KMS-11 (cell line): Measurements from ENCODE around the gene TBXAS1.

Source experiments
- H2AFZ ChIP-seq: fragments of 200-600 bp; sonication (generic); 2 replicates; pipeline ENCODE4 v1.6.1; 2016; ENCODE audit warnings: antibody characterized with exemption, mixed run types, low read depth
- H3K27ac ChIP-seq: fragments of 200-600 bp; sonication (generic); 2 replicates; pipeline ENCODE4 v1.6.1; 2016; ENCODE audit warnings: mild to moderate bottlenecking, mixed run types
- H3K27me3 ChIP-seq: fragments of 200-600 bp; sonication (generic); 2 replicates; pipeline ENCODE4 v1.6.1; 2017; ENCODE audit warnings: mild to moderate bottlenecking, low read depth, mixed run types, moderate library complexity; ENCODE audit not compliant: insufficient read depth
- H3K36me3 ChIP-seq: fragments of 200-600 bp; sonication (generic); 2 replicates; pipeline ENCODE4 v1.6.1; 2017; ENCODE audit warnings: mild to moderate bottlenecking, mixed run types; ENCODE audit not compliant: insufficient read depth
- H3K4me1 ChIP-seq: fragments of 200-600 bp; sonication (generic); 2 replicates; pipeline ENCODE4 v1.6.1; 2016; ENCODE audit warnings: mild to moderate bottlenecking, low read depth, mixed run types; ENCODE audit not compliant: poor library complexity, severe bottlenecking
- H3K4me2 ChIP-seq: fragments of 200-600 bp; sonication (generic); 2 replicates; pipeline ENCODE4 v1.7.0; 2016; ENCODE audit warnings: mild to moderate bottlenecking, mixed run types
- H3K4me3 ChIP-seq: fragments of 200-600 bp; sonication (generic); IDR thresholded peaks from 2 replicates; pipeline ENCODE4 v1.6.1; 2017; ENCODE audit warnings: low read depth, low read length, mixed read lengths; ENCODE audit not compliant: insufficient read depth
- H3K79me2 ChIP-seq: fragments of 200-600 bp; sonication (generic); 2 replicates; pipeline ENCODE4 v1.6.1; 2016; ENCODE audit warnings: low read depth, mixed run types; ENCODE audit not compliant: insufficient read depth
- H3K9ac ChIP-seq: fragments of 200-600 bp; sonication (generic); 2 replicates; pipeline ENCODE4 v1.6.1; 2016; ENCODE audit warnings: mild to moderate bottlenecking, mixed run types
- H4K20me1 ChIP-seq: fragments of 200-600 bp; sonication (generic); 2 replicates; pipeline ENCODE4 v1.6.1; 2016; ENCODE audit warnings: mild to moderate bottlenecking, mixed run types; ENCODE audit not compliant: insufficient read depth
- CTCF ChIP-seq: fragments of 200-600 bp; sonication (generic); conservative IDR thresholded peaks from 2 replicates; pipeline ENCODE4 v1.6.1; 2017; ENCODE audit warnings: low read depth, mild to moderate bottlenecking, antibody characterized with exemption, low read length, moderate library complexity, mixed read lengths

TBXAS1 gene

GRCh38 chr7:139990142-139990535 is 161.1 kb downstream of the TBXAS1 start:
- Histone ChIP-seq H3K4me3 (no peak overlapping the region), H3K9ac (no peak overlapping the region), H3K27ac (no peak overlapping the region), H3K79me2 (no peaks in the 10 kb centered on the region), H2AFZ (no peak overlapping the region), H3K4me1 (no peaks in the 10 kb centered on the region), H4K20me1 (no peaks in the 10 kb centered on the region), H3K27me3 (no peaks in the 10 kb centered on the region), H3K4me2 (no peak overlapping the region), H3K36me3 (no peaks in the 10 kb centered on the region)
- TF ChIP-seq CTCF = no peak

- Histone ChIP-seq H3K4me2 (no peak overlapping the region), H3K4me1 (no peaks in the 10 kb centered on the region), H3K9ac (no peak overlapping the region), H3K36me3 (no peaks in the 10 kb centered on the region), H2AFZ (no peak overlapping the region), H4K20me1 (no peaks in the 10 kb centered on the region), H3K4me3 (no peak overlapping the region), H3K27me3 (no peaks in the 10 kb centered on the region), H3K79me2 (no peaks in the 10 kb centered on the region), H3K27ac (no peak overlapping the region)
- no peak for TF ChIP-seq CTCF
Observed at GRCh38 chr7:139990571-139991268, 161.7 kb downstream of the TBXAS1 start.

GRCh38 chr7:139991269-139991666 is 162.2 kb downstream of the TBXAS1 start:
- Histone ChIP-seq H3K79me2 (no peaks in the 10 kb centered on the region), H3K4me2 (no peak overlapping the region), H3K9ac (no peak overlapping the region), H3K27me3 (no peaks in the 10 kb centered on the region), H3K27ac (no peak overlapping the region), H3K36me3 (no peaks in the 10 kb centered on the region), H3K4me1 (no peaks in the 10 kb centered on the region), H2AFZ (no peak overlapping the region), H3K4me3 (no peak overlapping the region), H4K20me1 (no peaks in the 10 kb centered on the region)
- TF ChIP-seq CTCF = no peak

- H3K36me3 ChIP-seq = no peaks in the 10 kb centered on the region
- H3K4me3 ChIP-seq = no peak overlapping the region
- no peak overlapping the region for H3K27ac ChIP-seq
- no peak overlapping the region for H3K9ac ChIP-seq
- H3K27me3 ChIP-seq = no peaks in the 10 kb centered on the region
- H3K4me2 ChIP-seq = no peak overlapping the region
- H2AFZ ChIP-seq = no peak overlapping the region
- no peaks in the 10 kb centered on the region for H4K20me1 ChIP-seq
- TF ChIP-seq CTCF = no peak
- no peaks in the 10 kb centered on the region for H3K79me2 ChIP-seq
- no peaks in the 10 kb centered on the region for H3K4me1 ChIP-seq
Observed at GRCh38 chr7:139991911-139992310, 162.8 kb downstream of the TBXAS1 start.
